Measurements from ENCODE around the gene FNDC11.

GRCh38 chr20:63557481-63557891 is 3.5 kb downstream of the FNDC11 start:
- no peak for TF ChIP-seq CCAR2 (optimal IDR thresholded peaks at IDR 0.05; ENCODE audit: low read depth, low read length)
- TF ChIP-seq KDM1A (CRISPR knock-in tag; IDR thresholded peaks at IDR 0.05): no peak
- TF ChIP-seq CTCF (CRISPR knock-in tag; IDR thresholded peaks at IDR 0.05): no peak
- TF ChIP-seq, protein P1, sequence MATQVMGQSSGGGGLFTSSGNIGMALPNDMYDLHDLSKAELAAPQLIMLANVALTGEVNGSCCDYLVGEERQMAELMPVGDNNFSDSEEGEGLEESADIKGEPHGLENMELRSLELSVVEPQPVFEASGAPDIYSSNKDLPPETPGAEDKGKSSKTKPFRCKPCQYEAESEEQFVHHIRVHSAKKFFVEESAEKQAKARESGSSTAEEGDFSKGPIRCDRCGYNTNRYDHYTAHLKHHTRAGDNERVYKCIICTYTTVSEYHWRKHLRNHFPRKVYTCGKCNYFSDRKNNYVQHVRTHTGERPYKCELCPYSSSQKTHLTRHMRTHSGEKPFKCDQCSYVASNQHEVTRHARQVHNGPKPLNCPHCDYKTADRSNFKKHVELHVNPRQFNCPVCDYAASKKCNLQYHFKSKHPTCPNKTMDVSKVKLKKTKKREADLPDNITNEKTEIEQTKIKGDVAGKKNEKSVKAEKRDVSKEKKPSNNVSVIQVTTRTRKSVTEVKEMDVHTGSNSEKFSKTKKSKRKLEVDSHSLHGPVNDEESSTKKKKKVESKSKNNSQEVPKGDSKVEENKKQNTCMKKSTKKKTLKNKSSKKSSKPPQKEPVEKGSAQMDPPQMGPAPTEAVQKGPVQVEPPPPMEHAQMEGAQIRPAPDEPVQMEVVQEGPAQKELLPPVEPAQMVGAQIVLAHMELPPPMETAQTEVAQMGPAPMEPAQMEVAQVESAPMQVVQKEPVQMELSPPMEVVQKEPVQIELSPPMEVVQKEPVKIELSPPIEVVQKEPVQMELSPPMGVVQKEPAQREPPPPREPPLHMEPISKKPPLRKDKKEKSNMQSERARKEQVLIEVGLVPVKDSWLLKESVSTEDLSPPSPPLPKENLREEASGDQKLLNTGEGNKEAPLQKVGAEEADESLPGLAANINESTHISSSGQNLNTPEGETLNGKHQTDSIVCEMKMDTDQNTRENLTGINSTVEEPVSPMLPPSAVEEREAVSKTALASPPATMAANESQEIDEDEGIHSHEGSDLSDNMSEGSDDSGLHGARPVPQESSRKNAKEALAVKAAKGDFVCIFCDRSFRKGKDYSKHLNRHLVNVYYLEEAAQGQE (IDR thresholded peaks at IDR 0.05; ENCODE audit: borderline replicate concordance in 1 of 2, low read depth in 1 of 2, low read length in 2 of 2): no peak
- TF ChIP-seq ZNF552 (CRISPR knock-in tag; IDR thresholded peaks at IDR 0.05; ENCODE audit: borderline replicate concordance): no peak
- no peak for TF ChIP-seq CREB1 (IDR thresholded peaks at IDR 0.05)
- no peak for TF ChIP-seq CREB1 (CRISPR knock-in tag; IDR thresholded peaks at IDR 0.05)
- no peak for TF ChIP-seq ZNF496 (CRISPR knock-in tag; IDR thresholded peaks at IDR 0.05; ENCODE audit: insufficient replicate concordance)
- no peak for TF ChIP-seq ZNF768 (CRISPR knock-in tag; IDR thresholded peaks at IDR 0.05)
- no peak for TF ChIP-seq MXD4 (CRISPR knock-in tag; IDR thresholded peaks at IDR 0.05)
- TF ChIP-seq TAF1 (CRISPR knock-in tag; IDR thresholded peaks at IDR 0.05): no peak

All from HepG2 (cell line).